OCI-LY7 (cell line): Measurements from ENCODE around the gene SLC6A6. TPM values are rescaled to one million over a fixed set of nuclear protein-coding genes. Genes with fewer than 3 reads are reported as not detected.

Experiments
- BruUV-seq: library from RNA; stranded (reverse); fragments of 400-500 nt; replicated peaks from 2 replicates; lab custom pipeline; 2021; lab: Mats Ljungman, UMichigan
- CTCF ChIA-PET: fragments of 300-600 bp; sonication (Branson Sonifier 250); formaldehyde crosslinking; loops from one replicate; lab custom pipeline; 2022; ENCODE audit warnings: antibody characterized with exemption; ENCODE audit not compliant: unreplicated experiment; lab: Charles Lee
- POLR2A ChIA-PET: fragments of 300-600 bp; sonication (Branson Sonifier 250); formaldehyde crosslinking; loops from one replicate; lab custom pipeline; 2022; ENCODE audit warnings: antibody characterized with exemption; lab: Charles Lee
- DNase-seq: peaks from one replicate; pipeline ENCODE4 v3.0.0-alpha.2; 2015; ENCODE audit warnings: low spot score
- H2AFZ ChIP-seq: fragments of 200-600 bp; sonication (generic), shearing (Covaris generic); 2 replicates; pipeline ENCODE4 v1.6.1; 2014; ENCODE audit warnings: mild to moderate bottlenecking, antibody characterized with exemption, low read length, moderate library complexity
- H3K27ac ChIP-seq: fragments of 200-600 bp; sonication (generic); 2 replicates; pipeline ENCODE4 v1.5.1; 2014; ENCODE audit warnings: mixed run types, low read depth, mild to moderate bottlenecking, moderate library complexity, low read length, inconsistent platforms; ENCODE audit not compliant: poor library complexity, severe bottlenecking
- H3K36me3 ChIP-seq: fragments of 200-600 bp; sonication (generic); 2 replicates; pipeline ENCODE4 v1.6.1; 2014; ENCODE audit warnings: mild to moderate bottlenecking, antibody characterized with exemption, low read length, moderate library complexity, mixed read lengths; ENCODE audit not compliant: insufficient read depth
- H3K4me1 ChIP-seq: fragments of 200-600 bp; sonication (generic); 2 replicates; pipeline ENCODE4 v1.5.1; 2014; ENCODE audit warnings: mild to moderate bottlenecking, low read length; ENCODE audit not compliant: insufficient read depth, poor library complexity, severe bottlenecking
- H3K4me2 ChIP-seq: fragments of 200-600 bp; sonication (generic); 2 replicates; pipeline ENCODE4 v1.6.1; 2014; ENCODE audit warnings: mild to moderate bottlenecking, low read length
- H3K4me3 ChIP-seq: fragments of 200-600 bp; sonication (generic); 2 replicates; pipeline ENCODE4 v1.5.1; 2014; ENCODE audit warnings: mild to moderate bottlenecking, low read depth, low read length; ENCODE audit not compliant: poor library complexity, severe bottlenecking
- H3K79me2 ChIP-seq: fragments of 200-600 bp; sonication (generic); 2 replicates; pipeline ENCODE4 v1.6.1; 2016; ENCODE audit warnings: low read depth, mild to moderate bottlenecking, low read length, moderate library complexity, mixed read lengths; ENCODE audit not compliant: insufficient read depth
- H3K9me2 ChIP-seq: fragments of 200-600 bp; sonication (generic); 2 replicates; pipeline ENCODE4 v1.6.1; 2016; ENCODE audit warnings: mild to moderate bottlenecking, low read length, mixed read lengths; ENCODE audit not compliant: insufficient read depth
- H3K9me3 ChIP-seq: fragments of 200-600 bp; sonication (generic); 2 replicates; pipeline ENCODE4 v1.6.1; 2014; ENCODE audit warnings: mild to moderate bottlenecking, mixed run types, low read length, mixed read lengths
- H4K20me1 ChIP-seq: fragments of 200-600 bp; sonication (generic); 2 replicates; pipeline ENCODE4 v1.6.1; 2014; ENCODE audit warnings: mild to moderate bottlenecking, antibody characterized with exemption, low read length, moderate library complexity, mixed read lengths; ENCODE audit not compliant: insufficient read depth
- CTCF ChIP-seq: fragments of 200-600 bp; sonication (generic); conservative IDR thresholded peaks from 2 replicates; pipeline ENCODE4 v1.5.1; 2014; ENCODE audit warnings: mild to moderate bottlenecking, antibody characterized with exemption, low read length, moderate library complexity, mixed read lengths
- EZH2phosphoT487 ChIP-seq: fragments of 200-600 bp; sonication (generic); IDR thresholded peaks from 2 replicates; pipeline ENCODE4 v1.6.1; 2018; ENCODE audit warnings: low read depth, borderline replicate concordance, mild to moderate bottlenecking, mixed run types, antibody characterized with exemption, low read length, moderate library complexity, mixed read lengths
- intact Hi-C: fragments of 100-400 bp; cut with micrococcal nuclease; formaldehyde crosslinking; loops from one replicate; pipeline ENCODE4 v1.10.0; 2022; ENCODE audit not compliant: unreplicated experiment
- total RNA-seq, 2 experiments: library from RNA; depleted of rRNA in 1 of 2; stranded (reverse); fragments of >200 nt in 1 of 2; shearing (Covaris generic) in 1 of 2; gene quantifications; 2 replicates each; pipeline ENCODE4 v1.2.3, GENCODE V29; 2014 to 2022

The SLC6A6 gene
- total RNA-seq, 2 experiments from 2014 or later: 43.0 to 51.8 TPM

GRCh38 chr3:14505001-14505802, 102.8 kb downstream of the SLC6A6 start:
- DNase-seq: no peak
- no peaks in the 10 kb centered on the region for H3K9me3 ChIP-seq
- no peak overlapping the region for H3K27ac ChIP-seq
- H3K4me2 ChIP-seq: no peak overlapping the region
- no TSS peak for BruUV-seq
- no peaks in the 10 kb centered on the region for H3K79me2 ChIP-seq
- no peaks in the 10 kb centered on the region for H3K4me1 ChIP-seq
- TF ChIP-seq CTCF (no peak), EZH2phosphoT487 (no peak)
- H3K9me2 ChIP-seq: no peaks in the 10 kb centered on the region
- H2AFZ ChIP-seq: no peak overlapping the region
- no peaks in the 10 kb centered on the region for H3K36me3 ChIP-seq
- H4K20me1 ChIP-seq: no peaks in the 10 kb centered on the region
- no peak overlapping the region for H3K4me3 ChIP-seq
- ChIA-PET POLR2A (no interaction called here), CTCF (no interaction called here)
- intact Hi-C loops: loop anchor here (5.0 to 10.0 kb wide), 2 partner anchors 280 to 303 kb away; no protein-coding TSS in a partner anchor

- intact Hi-C loops: loop anchor here (5.0 to 10.0 kb wide), 2 partner anchors 279 to 304 kb away; no protein-coding TSS in a partner anchor
- Histone ChIP-seq H3K9me2 (no peaks in the 10 kb centered on the region), H3K4me1 (no peaks in the 10 kb centered on the region), H3K4me3 (no peak overlapping the region), H3K27ac (no peak overlapping the region), H2AFZ (no peak overlapping the region), H3K79me2 (no peaks in the 10 kb centered on the region), H4K20me1 (no peaks in the 10 kb centered on the region), H3K4me2 (no peak overlapping the region), H3K36me3 (no peaks in the 10 kb centered on the region), H3K9me3 (no peaks in the 10 kb centered on the region)
- TF ChIP-seq CTCF (no peak), EZH2phosphoT487 (no peak)
- CTCF ChIA-PET: no interaction called here
- POLR2A ChIA-PET: no interaction called here
- DNase-seq: no peak
- no TSS peak for BruUV-seq
Observed at GRCh38 chr3:14505803-14506500, 103.5 kb downstream of the SLC6A6 start.
